Colonic mucosa (tissue), 4 donors: ENCODE results near the gene PLXNA4. TPM values are rescaled to one million over a fixed set of nuclear protein-coding genes. Genes with fewer than 3 reads are reported as not detected.

Experiments used
- DNase-seq: peaks from one replicate; pipeline ENCODE4 v3.0.0-alpha.2; 2020
- H3K27ac ChIP-seq: fragments of 200-600 bp; one replicate; pipeline ENCODE4 v1.8.0; 2021
- H3K27me3 ChIP-seq: fragments of 200-600 bp; one replicate; pipeline ENCODE4 v1.8.0; 2021
- H3K36me3 ChIP-seq: fragments of 200-600 bp; one replicate; pipeline ENCODE4 v1.8.0; 2021
- H3K4me1 ChIP-seq: fragments of 200-600 bp; one replicate; pipeline ENCODE4 v1.8.0; 2021; ENCODE audit warnings: mild to moderate bottlenecking
- H3K4me3 ChIP-seq: fragments of 200-600 bp; one replicate; pipeline ENCODE4 v1.8.0; 2021
- H3K9ac ChIP-seq, 2 donors: one replicate each; pipeline ENCODE4 v1.7.0; 2013; ENCODE audit warnings: control low read depth in 2 of 2, low read depth in 2 of 2, low read length in 2 of 2
- H3K9me3 ChIP-seq: fragments of 200-600 bp; one replicate; pipeline ENCODE4 v1.8.0; 2021
- intact Hi-C: fragments of 100-400 bp; cut with DNase I; formaldehyde crosslinking; loops from one replicate; pipeline ENCODE4 v1.14.1; 2022
- total RNA-seq, 2 donors: library from RNA; stranded (reverse); fragmentation: NEBNext Ultra II Directional in 1 of 2; extraction: Animal tissue kit (Norgen Biotek cat#: 25700) in 1 of 2; gene quantifications; one replicate each; pipeline ENCODE4 v1.2.1, GENCODE V29; 2021
- TF ChIP-seq, protein P1 (sequence below): fragments of 200-600 bp; IDR thresholded peaks from one replicate; pipeline ENCODE4 v1.8.0; 2022; ENCODE audit warnings: antibody characterized with exemption, mild to moderate bottlenecking
- donor health status: healthy.
- donor health status: DM: no; HTN: no; CAD: no.
- donor health status: DM: no; HTN: no; CAD: no.

The PLXNA4 gene
- total RNA-seq, 2 donors from 2014 or later, result 0.15 to 0.77 TPM

DNA sequence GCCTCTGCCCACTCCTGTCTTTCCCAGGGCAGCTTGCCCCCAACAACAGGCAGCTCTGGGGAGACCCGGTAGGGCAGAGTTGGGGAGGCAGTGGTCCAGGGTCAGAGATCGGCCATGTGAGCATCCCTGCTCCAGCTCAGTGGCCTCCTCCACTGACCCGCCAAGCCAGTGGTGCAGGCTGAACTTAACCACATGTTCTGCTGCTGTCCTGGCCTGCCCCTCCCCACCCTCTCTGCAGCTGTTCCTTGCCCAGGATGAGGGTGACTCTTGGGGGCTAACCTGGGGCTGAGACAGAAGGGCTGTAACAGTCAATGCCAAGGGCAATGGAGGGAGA is 349.3 kb downstream of the PLXNA4 start:
- TF ChIP-seq, protein P1, sequence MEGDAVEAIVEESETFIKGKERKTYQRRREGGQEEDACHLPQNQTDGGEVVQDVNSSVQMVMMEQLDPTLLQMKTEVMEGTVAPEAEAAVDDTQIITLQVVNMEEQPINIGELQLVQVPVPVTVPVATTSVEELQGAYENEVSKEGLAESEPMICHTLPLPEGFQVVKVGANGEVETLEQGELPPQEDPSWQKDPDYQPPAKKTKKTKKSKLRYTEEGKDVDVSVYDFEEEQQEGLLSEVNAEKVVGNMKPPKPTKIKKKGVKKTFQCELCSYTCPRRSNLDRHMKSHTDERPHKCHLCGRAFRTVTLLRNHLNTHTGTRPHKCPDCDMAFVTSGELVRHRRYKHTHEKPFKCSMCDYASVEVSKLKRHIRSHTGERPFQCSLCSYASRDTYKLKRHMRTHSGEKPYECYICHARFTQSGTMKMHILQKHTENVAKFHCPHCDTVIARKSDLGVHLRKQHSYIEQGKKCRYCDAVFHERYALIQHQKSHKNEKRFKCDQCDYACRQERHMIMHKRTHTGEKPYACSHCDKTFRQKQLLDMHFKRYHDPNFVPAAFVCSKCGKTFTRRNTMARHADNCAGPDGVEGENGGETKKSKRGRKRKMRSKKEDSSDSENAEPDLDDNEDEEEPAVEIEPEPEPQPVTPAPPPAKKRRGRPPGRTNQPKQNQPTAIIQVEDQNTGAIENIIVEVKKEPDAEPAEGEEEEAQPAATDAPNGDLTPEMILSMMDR, result no peak
- intact Hi-C loops, result no loop called here

DNA sequence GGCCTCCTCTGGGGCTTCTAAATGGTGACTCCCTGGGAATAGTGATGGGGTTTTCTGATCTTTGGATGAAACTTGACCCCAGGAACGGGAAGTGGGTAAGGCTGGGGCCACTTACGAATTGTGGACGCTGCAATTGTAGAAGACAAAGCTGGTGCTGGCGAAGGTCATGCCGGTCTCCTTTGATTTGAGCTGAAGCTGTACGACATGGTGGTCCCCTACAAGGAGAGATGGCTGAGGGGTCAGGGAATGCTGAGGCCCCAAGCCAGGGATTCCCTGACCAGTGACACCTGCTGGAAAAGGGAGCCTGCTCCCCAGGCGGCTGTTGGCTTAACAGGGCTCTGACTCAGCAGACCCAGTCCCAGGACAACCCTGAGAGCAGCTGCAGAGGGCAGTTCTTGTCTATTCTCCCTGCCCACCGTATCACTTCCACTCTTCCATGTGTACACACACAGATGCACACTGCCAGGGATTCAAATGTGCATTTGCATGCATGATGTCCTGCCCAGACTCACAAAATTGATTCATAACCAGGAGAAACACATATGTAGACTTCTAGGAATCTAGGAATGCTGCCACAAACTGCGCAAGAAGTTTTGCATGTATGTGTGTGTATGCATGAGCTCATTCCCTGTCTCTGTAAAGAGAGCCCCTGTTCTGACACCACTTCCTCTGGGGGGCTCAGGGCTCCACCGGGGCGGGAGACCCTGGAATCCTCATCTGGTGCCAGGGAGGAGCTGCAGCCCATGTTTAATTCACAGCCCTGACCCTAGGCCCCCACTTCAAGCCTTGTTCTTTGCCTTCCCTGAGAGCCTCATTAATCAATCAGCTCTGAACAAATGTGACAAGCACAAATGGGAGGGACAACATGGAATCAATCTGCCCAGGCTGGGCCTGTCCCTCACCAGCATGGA is 350.0 kb downstream of the PLXNA4 start:
- H3K4me3 ChIP-seq, result no peak overlapping the region
- no peaks in the 10 kb centered on the region for H3K9me3 ChIP-seq
- TF ChIP-seq, protein P1, result no peak
- H3K36me3 ChIP-seq, result no peaks in the 10 kb centered on the region
- H3K27ac ChIP-seq, result no peak overlapping the region
- H3K4me1 ChIP-seq, result no peaks in the 10 kb centered on the region
- DNase-seq, result no peak
- no peak overlapping the region for H3K9ac ChIP-seq
- H3K27me3 ChIP-seq, result no peaks in the 10 kb centered on the region
- intact Hi-C loops, result no loop called here

More for the DNA sequence above, 349.3 kb downstream of the PLXNA4 start:
- Histone ChIP-seq H3K4me3 (no peak overlapping the region), H3K27me3 (no peaks in the 10 kb centered on the region), H3K36me3 (no peaks in the 10 kb centered on the region), H3K4me1 (no peaks in the 10 kb centered on the region), H3K27ac (no peak overlapping the region), H3K9me3 (no peaks in the 10 kb centered on the region), H3K9ac (no peak overlapping the region)
- no peak for DNase-seq

DNA sequence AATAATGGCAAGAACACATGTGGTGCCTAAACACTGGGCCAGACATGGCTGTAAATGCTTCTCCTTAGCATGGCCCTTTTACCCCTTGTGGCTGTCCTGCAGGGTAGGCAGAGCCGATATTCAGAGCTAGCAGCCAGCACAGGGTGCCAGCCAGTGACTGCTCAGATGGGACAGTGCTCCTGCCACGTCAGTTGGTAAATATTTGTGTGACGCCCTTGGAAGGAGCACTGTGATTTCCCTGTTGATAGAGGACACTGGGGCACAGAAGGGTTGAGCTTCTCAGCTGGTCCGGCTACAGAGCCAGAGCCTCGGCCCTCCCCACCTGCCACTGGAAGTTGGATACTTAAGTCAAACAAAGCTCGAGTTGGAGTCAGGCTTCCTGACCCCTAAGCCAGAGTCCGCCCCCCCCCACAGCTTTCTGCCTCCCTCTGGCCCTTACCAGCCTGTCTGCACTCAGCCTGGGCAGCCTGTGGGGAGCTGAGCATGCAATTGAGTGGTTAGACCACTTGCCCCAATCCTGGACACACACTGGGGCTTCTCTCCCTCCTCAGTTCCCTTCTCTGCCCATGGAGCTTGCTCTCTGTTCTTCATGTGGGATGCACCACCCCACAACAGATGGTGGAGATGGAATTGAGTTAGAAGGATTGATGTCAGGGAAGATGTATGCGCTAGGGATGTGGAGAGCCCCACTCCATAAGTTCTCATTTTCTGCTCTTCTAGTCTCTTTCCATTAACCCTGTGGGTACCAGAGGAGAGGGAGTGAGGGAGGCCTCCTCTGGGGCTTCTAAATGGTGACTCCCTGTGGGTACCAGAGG is 350.8 kb downstream of the PLXNA4 start:
- H3K4me3 ChIP-seq, result no peak overlapping the region
- H3K27me3 ChIP-seq, result no peaks in the 10 kb centered on the region
- no peaks in the 10 kb centered on the region for H3K4me1 ChIP-seq
- no peak overlapping the region for H3K9ac ChIP-seq
- H3K36me3 ChIP-seq, result no peaks in the 10 kb centered on the region
- TF ChIP-seq, protein P1, result no peak
- DNase-seq, result peak; percentile 65
- no peaks in the 10 kb centered on the region for H3K9me3 ChIP-seq
- intact Hi-C loops, result no loop called here
- H3K27ac ChIP-seq, result no peak overlapping the region

DNA sequence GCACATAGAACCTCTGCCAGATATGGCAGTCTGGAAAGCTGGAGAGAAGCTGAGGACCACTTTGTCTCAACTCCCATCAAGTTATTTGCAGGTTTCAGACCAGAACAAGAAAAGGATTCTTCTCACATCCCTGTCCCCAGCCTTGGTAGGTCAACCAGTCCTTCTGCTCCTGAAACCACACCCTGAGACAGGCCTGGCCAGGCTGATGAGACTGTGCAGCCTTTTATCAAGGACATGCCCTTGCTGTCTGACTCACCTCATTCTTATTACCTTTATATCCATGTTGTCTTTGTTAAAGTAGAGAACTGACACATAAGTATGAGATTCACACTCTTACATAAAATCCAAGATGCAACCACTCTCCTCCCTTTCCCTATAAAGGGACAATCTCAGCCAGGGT is 354.9 kb downstream of the PLXNA4 start:
- Histone ChIP-seq H3K4me3 (no peak overlapping the region), H3K36me3 (no peaks in the 10 kb centered on the region), H3K9me3 (no peaks in the 10 kb centered on the region), H3K9ac (no peak overlapping the region), H3K27me3 (no peaks in the 10 kb centered on the region), H3K4me1 (no peaks in the 10 kb centered on the region), H3K27ac (no peak overlapping the region)
- intact Hi-C loops, result no loop called here
- TF ChIP-seq, protein P1, result no peak
- peak; percentile 27 for DNase-seq

DNA sequence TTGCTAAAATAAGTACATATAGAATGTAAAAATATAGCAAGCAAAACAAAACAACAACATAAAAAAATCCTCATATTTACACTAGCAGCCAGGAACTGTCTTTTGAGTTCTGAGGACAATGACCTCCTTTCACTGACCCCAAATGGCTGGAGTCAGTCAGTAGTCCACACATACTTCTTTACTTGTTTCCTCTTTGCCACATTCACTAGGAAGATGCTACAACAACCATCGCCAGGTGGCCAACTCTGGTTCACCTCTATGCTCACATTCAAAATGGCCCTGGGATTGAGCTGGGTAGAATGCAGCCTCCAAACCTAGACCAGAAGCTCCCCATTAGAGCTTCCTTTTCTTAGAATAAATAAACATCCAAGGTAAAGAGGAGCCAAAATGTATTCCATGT is 356.2 kb downstream of the PLXNA4 start:
- no peak overlapping the region for H3K27ac ChIP-seq
- H3K27me3 ChIP-seq, result no peaks in the 10 kb centered on the region
- no peak overlapping the region for H3K4me3 ChIP-seq
- TF ChIP-seq, protein P1, result no peak
- no peak overlapping the region for H3K9ac ChIP-seq
- intact Hi-C loops, result no loop called here
- H3K36me3 ChIP-seq, result no peaks in the 10 kb centered on the region
- no peaks in the 10 kb centered on the region for H3K9me3 ChIP-seq
- no peaks in the 10 kb centered on the region for H3K4me1 ChIP-seq
- no peak for DNase-seq
